Heart right ventricle (tissue), 16 donors: ENCODE data around the gene TTLL10. TPM values are rescaled to one million over a fixed set of nuclear protein-coding genes. Genes with fewer than 3 reads are reported as not detected.

Source experiments
- ATAC-seq, 8 donors: fragments of 200-7000 bp; cut with Tn5 transposase; one replicate each; pipeline ENCODE4 v1.9.1; 2020; ENCODE audit warnings: mild to moderate bottlenecking in 8 of 8, moderate library complexity in 8 of 8, moderate number of reproducible peaks in 1 of 8
- DNase-seq, 2 donors: peaks; one replicate each; pipeline ENCODE4 v3.0.0-alpha.2; 2020
- H3K27ac ChIP-seq, 10 donors: fragments of 200-600 bp; sonication (generic) in 2 of 10; one replicate each; pipeline versions ENCODE4 v1.5.0 to v1.8.0; 2020 to 2022; ENCODE audit warnings: mild to moderate bottlenecking in 3 of 10
- H3K27me3 ChIP-seq, 7 donors: fragments of 200-600 bp; one replicate each; pipeline ENCODE4 v1.8.0; 2021 to 2022; ENCODE audit warnings: mild to moderate bottlenecking in 2 of 7
- H3K36me3 ChIP-seq, 9 donors: fragments of 200-600 bp; sonication (generic) in 1 of 9; one replicate each; pipeline versions ENCODE4 v1.5.0 to v1.8.0; 2020 to 2022; ENCODE audit warnings: mild to moderate bottlenecking in 2 of 9
- H3K4me1 ChIP-seq, 9 donors: fragments of 200-600 bp; sonication (generic) in 1 of 9; one replicate each; pipeline versions ENCODE4 v1.5.0 to v1.8.0; 2020 to 2022; ENCODE audit warnings: mild to moderate bottlenecking in 4 of 9
- H3K4me3 ChIP-seq, 10 donors: fragments of 200-600 bp; sonication (generic) in 2 of 10; one replicate each; pipeline versions ENCODE4 v1.5.0 to v1.8.0; 2020 to 2022; ENCODE audit warnings: mild to moderate bottlenecking in 7 of 10, moderate library complexity in 2 of 10
- H3K9me3 ChIP-seq, 11 donors: fragments of 200-600 bp in 10 of 11; sonication (generic) in 2 of 11; one replicate each; pipeline versions ENCODE4 v1.5.0 to v1.8.0; 2013 to 2022; ENCODE audit warnings: mild to moderate bottlenecking in 2 of 11, control low read depth in 1 of 11, moderate library complexity in 1 of 11
- CTCF ChIP-seq, 9 donors: fragments of 200-600 bp; sonication (generic) in 2 of 9; IDR thresholded peaks; one replicate each; pipeline versions ENCODE4 v1.5.0 to v1.8.0; 2021 to 2022; ENCODE audit warnings: antibody characterized with exemption in 9 of 9, mild to moderate bottlenecking in 5 of 9, moderate library complexity in 1 of 9
- WGBS, 2 donors: extraction: QIAGEN DNeasy Blood & Tissue Kit; methylation state at CpG; one replicate each; pipeline ENCODE4 v1.1.7; 2013; ENCODE audit warnings: inconsistent platforms in 1 of 2; 5-methylcytosine and 5-hydroxymethylcytosine counted together
- intact Hi-C, 10 donors: fragments of 100-400 bp; cut with DNase I; formaldehyde crosslinking; loops; one replicate each; pipeline versions ENCODE4 v1.11.1 to v1.14.2; 2022
- polyA plus RNA-seq, 2 donors: library from polyadenylated mRNA; stranded (reverse); fragments of 200-250 nt; gene quantifications; one replicate each; pipeline ENCODE4 v1.2.3, GENCODE V29; 2013
- total RNA-seq, 10 donors: library from RNA; stranded (reverse); fragmentation: NEBNext Ultra II Directional in 3 of 10; extraction: Animal tissue kit (Norgen Biotek cat#: 25700) in 3 of 10; gene quantifications; one replicate each; pipeline versions ENCODE4 v1.2.1 to v1.2.4, GENCODE V29; 2021 to 2023
- donor health status: Arrhythmogenic right ventricular cardiomyopathy.
- donor health status: ischemic (EF 13 %, LVEDD 7.1; RV severe dilation, severe dysfunction).
- donor health status: healthy with polysubstance abuse.
- donor health status: DM: no; HTN: yes; CAD: no.
- donor health status: DM: no; HTN: no; CAD: no.
- donor health status: ischemic (EF 25% LVEDD 6.9; RV normal size, moderate dysfunction).
- donor health status: ischemic (EF 25% LVEDD 5.7; RV mildly dilated, moderate dysfunction).
- donor health status: healthy.
- donor health status: DM: yes; HTN: yes; CAD: no.
- donor health status: Ischemic cardiomyopathy.
- donor health status: ischemic (EF 35%, LVEDD 5.7; RV mildly dilated, moderate dysfunction).
- donor health status: nonischemic (EF 11% LVEDD 7.7; RV severe dilation, severe dysfunction).
- donor health status: DM: yes; HTN: yes; CAD: no.
- donor health status: PGD.
- donor health status: ischemic (EF 29% LVEDD 5.4; RV normal size, mild dysfunction).
- donor health status: nonischemic (EF 23%, LVEDD 6.1; RV moderate dilation, normal function).

TTLL10 gene
- total and polyA plus RNA-seq, 12 donors: 0.09 to 0.53 (median 0.26) TPM; not detected in 3

GRCh38 chr1:1157426-1157913 is 16.2 kb upstream of the TTLL10 start:
- H3K4me3 ChIP-seq: peak overlapping the region; percentile 52 to 85 (median 74)
- ATAC-seq: peak; percentile 89 to 96 (median 92)
- peaks cover 0 to 15% (median 12%) of the 10 kb centered on the region in 7 donors for H3K27me3 ChIP-seq
- H3K36me3 ChIP-seq: no peaks in the 10 kb centered on the region
- peak overlapping the region; percentile 89 to 99 (median 98) for H3K27ac ChIP-seq
- no peak for TF ChIP-seq CTCF (IDR thresholded peaks at IDR 0.05)
- DNase-seq: peak; percentile 90 to 92
- WGBS, 2 donors: 0 to 1% methylated on average over 29 of the region's 29 CpGs
- H3K9me3 ChIP-seq: peaks cover 0 to 7% (median 0%) of the 10 kb centered on the region in 11 donors
- H3K4me1 ChIP-seq: peaks cover 0 to 17% (median 13%) of the 10 kb centered on the region in 9 donors
- intact Hi-C loops: loop anchor here in 4 of 10 donors (5.0 kb wide), 2 partner anchors 45 to 75 kb away; partner anchors contain the start of genes B3GALT6 (in 3 of the 4) and SDF4 (in 3 of the 4)

- DNase-seq (peak; percentile 54 to 63), ATAC-seq (peak; percentile 58 to 74 (median 68))
- no peaks in the 10 kb centered on the region for H3K36me3 ChIP-seq
- H3K4me3 ChIP-seq: peak overlapping the region; percentile 52 to 85 (median 74)
- WGBS, 2 donors: 12 to 17% methylated on average over 46 of the region's 46 CpGs
- intact Hi-C loops: loop anchor here in 4 of 10 donors (5.0 kb wide), 2 partner anchors 44 to 74 kb away; partner anchors contain the start of genes B3GALT6 (in 3 of the 4) and SDF4 (in 3 of the 4)
- H3K9me3 ChIP-seq: peaks cover 0 to 7% (median 0%) of the 10 kb centered on the region in 11 donors
- peaks cover 0 to 22% (median 18%) of the 10 kb centered on the region in 7 donors for H3K27me3 ChIP-seq
- H3K27ac ChIP-seq: peak overlapping the region; percentile 89 to 99 (median 98)
- no peak for TF ChIP-seq CTCF (IDR thresholded peaks at IDR 0.05)
- H3K4me1 ChIP-seq: peaks cover 0 to 17% (median 13%) of the 10 kb centered on the region in 9 donors
These were observed 15.6 kb upstream of the TTLL10 start for GRCh38 chr1:1157914-1158710.

- Histone ChIP-seq H3K9me3 (no peaks in the 10 kb centered on the region), H3K36me3 (no peaks in the 10 kb centered on the region), H3K4me3 (no peak overlapping the region), H3K27me3 (peaks cover 0 to 43% (median 37%) of the 10 kb centered on the region in 7 donors), H3K4me1 (peaks cover 0 to 17% (median 13%) of the 10 kb centered on the region in 9 donors), H3K27ac (no peak overlapping the region)
- 87 to 92% methylated on average over 20 to 23 of the region's 23 CpGs for WGBS, 2 donors
- ATAC-seq (no peak), DNase-seq (no peak)
- no peak for TF ChIP-seq CTCF (IDR thresholded peaks at IDR 0.05)
- intact Hi-C loops: no loop called here
These were observed 13.3 kb upstream of the TTLL10 start for GRCh38 chr1:1160281-1160930.

GRCh38 chr1:1161078-1161682 is 12.5 kb upstream of the TTLL10 start:
- Histone ChIP-seq H3K27me3 (peaks cover 0 to 51% (median 44%) of the 10 kb centered on the region in 7 donors), H3K27ac (no peak overlapping the region), H3K4me1 (peaks cover 0 to 20% (median 13%) of the 10 kb centered on the region in 9 donors), H3K36me3 (no peaks in the 10 kb centered on the region), H3K9me3 (no peaks in the 10 kb centered on the region), H3K4me3 (no peak overlapping the region)
- ATAC-seq (no peak), DNase-seq (no peak)
- WGBS, 2 donors: 86 to 87% methylated on average over 29 of the region's 29 CpGs
- intact Hi-C loops: no loop called here
- TF ChIP-seq CTCF (IDR thresholded peaks at IDR 0.05): no peak
